OCI-LY1 (cell line): Measurements from ENCODE around the gene KLHL29.

Experiments used
- CTCF ChIP-seq: fragments of 200-600 bp; sonication (generic), shearing (Covaris generic); IDR thresholded peaks from 2 replicates; pipeline ENCODE4 v1.5.1; 2017; ENCODE audit warnings: mild to moderate bottlenecking, antibody characterized with exemption, low read length, moderate library complexity, mixed read lengths
- EZH2 ChIP-seq: fragments of 200-600 bp; sonication (generic), shearing (Covaris generic); IDR thresholded peaks from 2 replicates; pipeline ENCODE4 v1.8.0; 2017; ENCODE audit warnings: borderline replicate concordance, mixed run types, mild to moderate bottlenecking, antibody characterized with exemption, low read length, moderate library complexity, mixed read lengths

- TF ChIP-seq CTCF (no peak), EZH2 (no peak)
These were observed 271.6 kb downstream of the KLHL29 start for GRCh38 chr2:23656597-23656973.
